PFSK-1 (cell line): ENCODE measurements around the gene DGUOK.

Source experiments
- FOXP2 ChIP-seq: optimal IDR thresholded peaks from 2 replicates; pipeline ENCODE3; 2011; ENCODE audit warnings: borderline replicate concordance, control low read depth, inconsistent platforms; ENCODE audit not compliant: insufficient read depth; ENCODE audit errors: extremely low read length, extremely low read depth
- POLR2AphosphoS5 ChIP-seq: IDR thresholded peaks from 2 replicates; pipeline ENCODE4 v1.6.1; 2012; ENCODE audit warnings: low read depth, mild to moderate bottlenecking, control low read depth, low read length, moderate library complexity
- REST ChIP-seq, 2 experiments: IDR thresholded peaks; 2 replicates each; pipeline versions ENCODE4 v1.6.1 to v1.8.0; 2011 to 2012; ENCODE audit warnings: low read depth in 2 of 2, low read length in 2 of 2, control low read depth in 1 of 2, inconsistent platforms in 1 of 2, mild to moderate bottlenecking in 1 of 2, moderate library complexity in 1 of 2; ENCODE audit not compliant: insufficient read depth in 1 of 2
- SIN3A ChIP-seq: IDR thresholded peaks from 2 replicates; pipeline ENCODE4 v1.6.1; 2012; ENCODE audit warnings: mild to moderate bottlenecking, low read length, moderate library complexity, borderline replicate concordance; ENCODE audit not compliant: insufficient read depth
- TAF1 ChIP-seq: IDR thresholded peaks from 2 replicates; pipeline ENCODE4 v1.6.1; 2012; ENCODE audit warnings: low read length, control low read depth, borderline replicate concordance; ENCODE audit not compliant: insufficient read depth

Gene DGUOK

GRCh38 chr2:73901143-73901542 lies 25.5 kb upstream of the DGUOK start:
- TF ChIP-seq POLR2AphosphoS5, result no peak
- no peak for TF ChIP-seq TAF1
- TF ChIP-seq REST (IDR thresholded peaks at IDR 0.05; ENCODE audit: insufficient read depth in 1 of 2, low read depth in 2 of 2, low read length in 2 of 2), result no peak

- TF ChIP-seq TAF1 (no peak), FOXP2 (no peak), REST (IDR thresholded peaks at IDR 0.05; ENCODE audit: insufficient read depth in 1 of 2, low read depth in 2 of 2, low read length in 2 of 2) (no peak), SIN3A (no peak), POLR2AphosphoS5 (no peak)
These were observed 24.4 kb upstream of the DGUOK start for GRCh38 chr2:73902284-73902683.

GRCh38 chr2:73903313-73903712 lies 23.4 kb upstream of the DGUOK start:
- TF ChIP-seq TAF1 (no peak), POLR2AphosphoS5 (no peak), REST (IDR thresholded peaks at IDR 0.05; ENCODE audit: insufficient read depth in 1 of 2, low read depth in 2 of 2, low read length in 2 of 2) (no peak), FOXP2 (no peak), SIN3A (no peak)

- TF ChIP-seq POLR2AphosphoS5, result no peak
- no peak for TF ChIP-seq SIN3A
- TF ChIP-seq FOXP2, result no peak
- TF ChIP-seq TAF1, result no peak
- no peak for TF ChIP-seq REST (IDR thresholded peaks at IDR 0.05; ENCODE audit: insufficient read depth in 1 of 2, low read depth in 2 of 2, low read length in 2 of 2)
These were observed 21.7 kb upstream of the DGUOK start for GRCh38 chr2:73904952-73905351.

- TF ChIP-seq SIN3A, result no peak
- TF ChIP-seq FOXP2, result no peak
- TF ChIP-seq TAF1, result no peak
- no peak for TF ChIP-seq REST (IDR thresholded peaks at IDR 0.05; ENCODE audit: insufficient read depth in 1 of 2, low read depth in 2 of 2, low read length in 2 of 2)
- no peak for TF ChIP-seq POLR2AphosphoS5
These were observed 19.7 kb upstream of the DGUOK start for GRCh38 chr2:73906847-73907505.
